PFSK-1 (cell line): Measurements from ENCODE around the gene SAT1.

Source experiments
- FOXP2 ChIP-seq: optimal IDR thresholded peaks from 2 replicates; pipeline ENCODE3; 2011; ENCODE audit warnings: borderline replicate concordance, control low read depth, inconsistent platforms; ENCODE audit not compliant: insufficient read depth; ENCODE audit errors: extremely low read length, extremely low read depth
- POLR2AphosphoS5 ChIP-seq: IDR thresholded peaks from 2 replicates; pipeline ENCODE4 v1.6.1; 2012; ENCODE audit warnings: low read depth, mild to moderate bottlenecking, control low read depth, low read length, moderate library complexity
- REST ChIP-seq, 2 experiments: IDR thresholded peaks; 2 replicates each; pipeline versions ENCODE4 v1.6.1 to v1.8.0; 2011 to 2012; ENCODE audit warnings: low read depth in 2 of 2, low read length in 2 of 2, control low read depth in 1 of 2, inconsistent platforms in 1 of 2, mild to moderate bottlenecking in 1 of 2, moderate library complexity in 1 of 2; ENCODE audit not compliant: insufficient read depth in 1 of 2
- SIN3A ChIP-seq: IDR thresholded peaks from 2 replicates; pipeline ENCODE4 v1.6.1; 2012; ENCODE audit warnings: mild to moderate bottlenecking, low read length, moderate library complexity, borderline replicate concordance; ENCODE audit not compliant: insufficient read depth
- TAF1 ChIP-seq: IDR thresholded peaks from 2 replicates; pipeline ENCODE4 v1.6.1; 2012; ENCODE audit warnings: low read length, control low read depth, borderline replicate concordance; ENCODE audit not compliant: insufficient read depth

Gene SAT1

DNA sequence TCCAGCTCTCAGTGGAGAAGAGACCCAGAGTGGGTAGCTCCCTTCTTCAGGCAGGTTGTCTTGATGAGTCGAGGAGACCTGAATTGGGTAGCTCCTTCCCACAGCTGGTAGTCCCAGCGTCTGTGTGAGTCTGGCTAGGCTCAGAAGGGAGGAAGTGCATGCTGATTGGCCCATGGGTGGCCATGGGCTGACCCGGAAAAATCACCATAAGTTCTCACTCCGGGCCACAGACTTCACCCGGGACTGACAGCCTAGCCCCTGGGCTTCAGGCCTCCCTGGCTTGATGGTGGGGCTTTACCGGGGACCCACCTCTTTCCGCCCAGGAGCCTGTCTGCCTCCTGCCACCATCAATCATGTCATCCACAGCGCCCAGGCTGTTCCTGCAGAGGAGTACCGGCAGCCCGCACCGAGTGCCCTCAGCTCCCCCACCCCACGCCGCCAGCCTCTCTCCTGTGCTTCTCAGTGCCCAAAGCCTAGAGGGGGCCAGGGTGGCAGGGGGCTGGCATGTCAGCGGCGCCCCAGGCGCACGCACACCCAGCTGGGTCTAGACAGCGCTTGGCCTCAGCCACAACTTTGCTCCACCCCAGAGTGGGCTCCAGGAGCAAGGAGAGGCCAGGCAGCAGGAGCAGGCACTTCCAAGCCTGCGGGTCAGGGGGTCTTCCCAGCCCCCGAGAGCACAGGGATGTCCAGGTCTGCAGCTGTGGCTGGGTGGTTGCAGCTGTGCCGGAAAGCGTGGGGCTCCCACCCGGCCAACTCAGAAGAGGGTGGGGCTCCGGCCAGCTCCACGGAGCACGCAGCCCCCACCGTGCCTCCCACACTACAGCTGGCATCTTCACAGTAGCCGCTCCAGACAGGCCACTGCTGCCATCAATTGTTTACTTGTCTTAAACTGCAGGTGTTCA is 16.1 kb upstream of the SAT1 start:
- TF ChIP-seq POLR2AphosphoS5 (no peak), TAF1 (no peak), REST (IDR thresholded peaks at IDR 0.05; ENCODE audit: insufficient read depth in 1 of 2, low read depth in 2 of 2, low read length in 2 of 2) (no peak), SIN3A (no peak), FOXP2 (no peak)

GRCh38 chrX:23770142-23770541 is 12.8 kb upstream of the SAT1 start:
- no peak for TF ChIP-seq POLR2AphosphoS5
- no peak for TF ChIP-seq FOXP2
- no peak for TF ChIP-seq TAF1
- TF ChIP-seq SIN3A, result no peak
- no peak for TF ChIP-seq REST (IDR thresholded peaks at IDR 0.05; ENCODE audit: insufficient read depth in 1 of 2, low read depth in 2 of 2, low read length in 2 of 2)

DNA sequence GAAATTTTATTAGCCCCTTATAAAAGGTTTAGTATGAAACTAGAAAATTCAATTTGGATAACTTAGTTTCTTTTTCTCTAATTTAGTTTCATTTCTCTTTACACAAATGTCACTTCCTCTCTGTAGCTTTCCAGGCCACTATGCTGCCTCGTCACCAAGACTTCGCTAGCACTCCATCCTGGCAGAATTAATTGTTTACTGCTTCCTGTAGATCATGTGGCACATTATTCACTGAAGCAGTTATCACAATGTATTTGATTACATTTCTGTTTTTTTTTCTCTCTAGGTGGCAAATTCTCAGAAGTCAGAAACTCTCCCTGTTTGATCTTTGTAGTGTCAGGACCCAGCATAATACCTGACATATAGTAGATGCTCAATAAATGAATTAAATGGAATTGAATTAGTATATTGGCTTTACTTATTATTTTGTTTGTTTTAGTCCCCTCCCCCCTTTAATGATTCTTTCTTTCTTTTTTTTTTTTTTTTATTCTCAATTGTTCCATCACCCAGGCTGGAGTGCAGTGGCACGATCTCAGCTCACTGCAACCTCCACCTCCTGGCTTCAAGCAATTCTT is 9.3 kb upstream of the SAT1 start:
- TF ChIP-seq POLR2AphosphoS5 (no peak), SIN3A (no peak), REST (IDR thresholded peaks at IDR 0.05; ENCODE audit: insufficient read depth in 1 of 2, low read depth in 2 of 2, low read length in 2 of 2) (no peak), TAF1 (no peak)

DNA sequence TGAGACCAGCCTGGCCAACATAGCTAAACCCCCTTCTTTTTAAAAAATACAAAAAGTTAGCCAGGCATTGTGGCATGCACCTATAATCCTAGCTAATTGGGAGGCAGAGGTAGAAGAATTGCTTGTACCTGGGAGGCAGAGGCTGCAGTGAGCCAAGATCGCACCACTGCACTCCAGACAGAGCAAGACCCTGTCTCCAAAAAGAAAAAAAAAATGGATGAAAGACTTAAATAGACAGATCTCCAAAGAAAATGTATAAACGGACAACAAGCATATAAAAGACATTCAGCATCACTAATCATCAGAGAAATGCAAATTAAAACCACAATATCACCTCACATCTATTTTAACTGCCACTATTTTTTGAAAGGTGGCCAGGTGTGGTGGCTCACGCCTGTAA is 6.6 kb upstream of the SAT1 start:
- TF ChIP-seq REST (IDR thresholded peaks at IDR 0.05; ENCODE audit: insufficient read depth in 1 of 2, low read depth in 2 of 2, low read length in 2 of 2), result no peak
- no peak for TF ChIP-seq POLR2AphosphoS5
- TF ChIP-seq SIN3A, result no peak
- TF ChIP-seq FOXP2, result no peak
- TF ChIP-seq TAF1, result no peak

DNA sequence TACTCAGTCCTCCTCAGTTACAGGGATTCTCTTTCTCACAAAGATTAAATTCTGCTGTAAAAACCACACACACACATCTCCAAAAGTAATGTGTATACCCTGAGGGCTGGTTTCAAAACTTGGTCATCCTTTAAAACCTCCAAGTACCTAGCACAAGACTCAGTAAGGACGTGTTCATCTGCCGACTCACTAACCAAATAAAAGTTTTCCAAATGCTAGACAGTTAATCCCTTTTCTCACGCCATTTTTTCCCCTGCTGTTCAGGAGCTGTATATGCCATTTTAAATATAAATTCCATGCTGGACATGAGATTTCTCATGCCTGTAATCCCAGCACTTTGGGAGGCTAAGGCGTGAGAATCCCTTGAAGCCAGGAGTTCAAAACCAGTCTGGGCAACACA is 3.9 kb upstream of the SAT1 start:
- TF ChIP-seq REST (IDR thresholded peaks at IDR 0.05; ENCODE audit: insufficient read depth in 1 of 2, low read depth in 2 of 2, low read length in 2 of 2), result no peak
- no peak for TF ChIP-seq SIN3A
